GM18502 (cell line): ENCODE data around the gene MAN1A2.
"Not testable (repeated sequence)": the region's sequence is repeated elsewhere in the genome, so short reads cannot be mapped to it uniquely, and the experiment has no call there.

Experiments
- ATAC-seq: cut with Tn5 transposase; IDR thresholded peaks from one replicate; pipeline ENCODE4 v1.9.1; 2021; ENCODE audit warnings: mild to moderate bottlenecking; ENCODE audit not compliant: unreplicated experiment, poor library complexity

MAN1A2 gene

DNA sequence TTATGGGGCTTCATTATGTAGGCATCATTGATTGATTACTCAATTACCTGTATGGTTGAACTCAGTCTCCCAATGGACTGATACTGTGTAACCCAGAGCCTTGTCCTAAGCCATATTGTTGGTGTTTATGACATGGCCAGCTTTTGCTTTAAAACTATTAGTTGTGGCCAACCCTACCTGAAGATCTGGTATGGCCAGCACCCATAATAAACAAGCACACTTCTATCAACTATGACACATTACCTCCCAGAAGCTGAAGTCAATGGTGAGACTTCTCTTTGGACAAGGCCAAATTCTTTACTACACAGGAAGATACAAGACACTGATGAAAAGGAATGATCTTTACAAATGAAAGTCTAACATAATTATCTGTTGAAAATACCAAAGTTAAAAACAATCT, 28.8 kb downstream of the MAN1A2 start:
- no peak for ATAC-seq

DNA sequence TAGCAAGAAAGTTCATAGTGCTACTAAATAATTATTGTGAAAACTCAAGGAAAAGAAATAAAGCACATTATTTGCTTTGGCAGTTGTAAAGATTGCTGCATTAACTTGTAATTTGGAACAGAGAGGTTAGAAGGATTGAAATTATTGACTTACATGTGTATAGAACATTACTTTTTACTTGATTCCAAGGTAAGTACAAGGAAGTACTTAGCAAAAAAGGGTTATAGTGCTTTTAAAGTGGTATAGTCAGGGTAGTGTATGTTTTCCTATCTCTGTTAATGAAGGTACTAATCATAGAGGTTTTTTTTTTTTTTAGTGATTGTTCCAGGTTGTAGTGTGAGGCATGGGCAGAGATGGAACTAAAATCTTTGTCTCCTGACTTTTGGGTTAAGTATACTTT, 29.4 kb downstream of the MAN1A2 start:
- ATAC-seq = no peak

DNA sequence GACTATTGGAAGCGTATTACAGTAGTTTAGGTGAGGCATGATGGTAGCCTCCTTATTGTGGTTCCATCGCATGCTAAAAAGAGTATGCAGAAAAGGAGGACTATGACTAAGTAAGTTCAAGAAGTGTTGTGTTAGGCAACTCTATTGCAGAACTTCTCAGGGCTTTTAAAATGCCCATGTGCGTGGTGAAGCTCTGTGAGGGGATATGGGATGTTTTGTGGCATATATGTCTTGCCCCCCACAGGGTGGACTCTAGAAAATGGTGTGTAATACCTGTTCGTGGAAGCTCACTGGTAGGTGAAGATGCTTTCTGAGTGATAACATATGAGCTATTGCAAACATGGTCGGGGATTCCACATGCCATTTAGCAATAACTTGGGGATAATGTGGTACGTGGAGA, 31.7 kb downstream of the MAN1A2 start:
- no peak for ATAC-seq

DNA sequence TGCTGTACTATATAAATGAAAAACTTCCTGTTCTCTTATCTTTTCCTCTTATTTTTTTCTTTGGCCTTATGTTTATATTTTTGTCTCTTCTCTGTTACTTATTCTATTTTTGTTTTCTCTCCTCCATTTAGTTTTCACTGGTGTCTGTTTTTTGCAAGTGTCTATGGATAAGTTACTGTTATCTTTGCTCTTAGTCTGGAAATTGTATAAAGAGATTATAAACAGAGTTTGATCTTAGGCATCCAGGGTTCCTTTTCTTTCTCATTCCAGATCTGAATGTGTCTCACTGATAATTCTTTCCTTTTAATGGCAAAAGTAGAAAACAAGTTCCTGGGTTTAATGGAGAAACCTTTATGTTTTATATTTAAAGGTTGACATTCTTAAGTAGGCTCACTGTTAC, 34.5 kb downstream of the MAN1A2 start:
- no peak for ATAC-seq

DNA sequence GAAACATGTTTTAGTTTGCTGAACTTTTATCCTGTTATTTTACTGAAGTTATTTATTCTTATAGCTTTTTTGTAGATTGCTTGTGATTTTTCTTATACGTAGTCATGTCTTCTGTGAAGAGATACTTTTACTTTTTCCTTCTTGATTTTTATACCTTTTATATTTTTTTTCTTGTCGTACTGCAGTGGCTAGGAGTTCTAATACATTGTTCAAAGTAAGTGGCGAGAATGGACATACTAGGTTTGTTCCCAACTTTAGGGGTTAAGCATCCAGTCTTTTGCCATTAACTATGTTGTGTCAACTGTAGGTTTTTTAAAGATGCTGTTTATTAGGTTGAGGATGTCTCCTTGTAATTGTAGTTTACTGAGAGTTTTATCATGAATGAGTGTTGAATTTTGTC, 36.3 kb downstream of the MAN1A2 start:
- ATAC-seq = no peak

DNA sequence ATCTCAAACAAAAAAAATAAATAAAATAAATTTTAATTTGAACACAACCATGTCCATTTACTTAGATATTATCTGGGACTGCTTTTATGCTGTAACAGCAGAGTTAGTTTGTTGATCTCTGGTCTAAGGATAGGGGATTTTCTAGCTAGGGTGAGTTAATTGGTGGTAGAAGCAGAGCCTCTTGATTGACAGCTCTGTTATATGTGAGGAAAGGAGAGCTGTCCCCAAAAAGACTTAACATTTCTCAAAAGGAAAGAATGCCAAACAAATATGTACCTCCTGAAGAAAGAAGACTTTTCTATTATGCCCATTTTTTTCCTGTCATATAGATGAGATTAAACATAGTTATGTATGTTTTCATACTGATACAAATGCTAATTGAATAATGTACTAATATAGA, 37.8 kb downstream of the MAN1A2 start:
- no peak for ATAC-seq

DNA sequence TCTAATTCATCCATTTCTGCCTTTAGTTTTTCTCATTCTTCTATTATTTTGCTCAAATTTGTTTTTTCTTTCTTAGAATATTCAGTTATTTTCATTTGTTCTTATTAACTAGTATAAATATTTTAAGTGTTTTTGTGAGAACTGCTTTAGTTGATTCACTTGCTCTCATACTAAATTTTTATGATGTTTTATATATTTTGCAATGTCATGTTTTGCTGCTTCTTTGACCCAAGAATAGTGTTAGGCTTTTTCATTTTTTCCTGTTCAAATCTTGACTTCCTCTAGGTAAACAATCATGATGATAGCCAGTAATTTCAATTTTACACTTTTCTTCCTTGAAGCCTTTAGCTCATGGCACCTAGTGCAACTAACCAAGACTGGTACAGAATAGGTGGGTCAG, 45.2 kb downstream of the MAN1A2 start:
- ATAC-seq = no peak

DNA sequence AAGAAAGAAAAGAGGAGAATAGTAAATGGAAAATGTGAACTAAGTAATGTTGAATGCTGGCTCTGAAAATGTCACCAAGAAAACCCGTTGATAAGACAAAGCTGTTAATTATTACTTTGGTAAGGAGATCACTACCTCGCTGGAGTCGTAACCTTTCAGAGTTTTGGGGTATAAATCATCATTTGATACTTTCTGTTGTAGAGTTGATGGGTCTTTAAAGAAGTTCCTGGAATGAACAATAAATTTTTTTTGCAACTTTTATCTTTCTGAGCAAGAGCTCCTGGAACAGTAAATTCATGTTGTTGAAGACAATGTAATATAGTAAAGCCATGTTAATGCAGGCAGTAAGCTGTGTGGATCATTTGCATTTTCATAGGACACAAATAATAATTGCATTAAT, 46.2 kb downstream of the MAN1A2 start:
- ATAC-seq = no peak

DNA sequence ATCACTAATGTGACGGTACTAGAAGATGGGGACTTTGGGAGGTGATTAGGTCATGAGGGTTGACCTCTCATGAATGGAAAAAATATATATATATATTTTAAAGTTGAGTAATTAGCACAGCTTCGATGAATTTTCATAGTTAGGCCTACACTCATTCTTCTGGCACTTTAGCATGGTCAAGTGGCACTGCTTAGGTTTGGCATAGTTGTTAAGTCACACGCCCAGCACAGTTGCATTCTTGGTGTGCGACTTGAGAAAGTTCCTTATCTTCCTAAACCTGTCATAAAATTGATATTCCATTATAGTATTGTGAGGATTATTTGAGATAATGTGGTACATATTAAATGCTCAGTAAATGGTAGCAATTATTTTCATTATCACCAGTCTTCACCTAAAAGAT, 47.7 kb downstream of the MAN1A2 start:
- ATAC-seq = no peak

DNA sequence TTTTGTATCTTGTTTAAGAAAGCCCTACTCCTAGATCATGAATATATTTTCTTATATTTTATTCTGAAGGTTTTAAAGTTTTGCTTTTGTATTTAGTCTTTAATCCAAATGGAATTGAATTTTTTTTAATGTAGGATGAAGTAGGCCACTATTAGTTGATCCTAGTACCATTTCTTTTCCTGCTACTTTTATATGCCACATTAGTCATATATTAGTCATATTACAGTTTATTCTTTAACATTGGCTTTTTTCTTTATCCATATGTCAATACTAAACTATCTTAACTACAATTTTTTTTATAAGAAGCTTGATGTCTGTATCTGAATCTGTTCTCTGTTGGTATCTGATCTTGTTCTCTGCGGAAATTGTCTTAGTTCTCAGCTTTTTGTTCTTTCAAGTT, 48.8 kb downstream of the MAN1A2 start:
- no peak for ATAC-seq

DNA sequence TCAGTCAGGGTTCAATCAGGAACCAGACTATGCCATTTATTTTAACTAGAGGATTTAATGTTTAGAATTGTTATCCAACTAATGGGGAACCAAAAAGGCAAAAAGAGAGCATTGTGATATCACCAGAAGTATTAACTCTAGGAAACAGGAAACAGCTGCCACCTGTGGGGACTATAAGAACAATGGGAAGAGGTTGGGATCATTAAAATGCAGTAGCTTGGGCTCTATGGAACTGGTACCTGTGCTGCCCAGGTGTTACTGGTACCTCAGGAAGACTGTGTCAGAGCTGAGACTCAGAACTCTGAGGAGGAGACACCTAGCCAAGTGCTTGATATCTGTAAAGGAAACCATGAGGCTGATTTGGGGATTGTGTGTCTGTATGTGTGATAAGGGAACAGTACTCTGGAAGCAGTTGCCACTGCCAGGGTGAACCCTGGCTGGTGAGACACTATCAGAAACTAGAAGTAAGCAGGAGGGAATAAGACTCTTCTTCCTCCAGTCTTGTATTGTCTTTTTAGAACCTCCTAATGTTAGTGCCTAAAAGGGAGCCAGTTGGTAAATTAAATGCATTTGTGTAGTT, 49.4 kb downstream of the MAN1A2 start:
- ATAC-seq = no peak

DNA sequence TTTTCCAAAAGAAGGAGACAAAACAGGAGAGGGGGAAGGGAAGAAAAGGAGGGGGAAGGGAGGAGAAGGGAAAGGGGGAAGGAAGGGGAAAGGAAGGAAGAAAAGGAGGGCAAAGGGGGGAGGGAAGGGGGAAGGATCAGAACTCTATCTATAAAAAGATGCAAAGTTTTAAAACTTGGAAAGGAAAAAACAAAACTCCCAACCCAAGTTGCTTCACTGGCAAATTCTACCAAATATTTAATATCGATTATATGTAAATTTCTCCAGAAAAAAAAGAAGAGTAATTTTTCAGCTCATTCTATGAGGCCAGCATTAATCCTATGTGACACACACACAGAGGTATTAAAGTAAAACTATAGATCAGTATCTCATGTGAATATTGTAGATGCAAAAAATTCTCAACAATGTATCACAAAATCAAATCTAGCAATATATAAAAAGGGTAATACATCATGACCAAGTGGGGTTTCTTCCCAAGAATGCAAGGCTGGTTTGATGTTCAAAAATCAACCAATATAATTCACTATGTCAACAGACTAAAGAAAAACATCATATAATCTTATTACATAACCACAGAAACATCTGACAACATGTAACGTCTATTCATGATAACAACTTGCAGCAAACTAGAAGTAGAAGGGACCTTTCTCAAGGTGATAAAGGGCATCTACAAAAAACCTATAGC, 57.9 kb downstream of the MAN1A2 start:
- ATAC-seq = no peak

DNA sequence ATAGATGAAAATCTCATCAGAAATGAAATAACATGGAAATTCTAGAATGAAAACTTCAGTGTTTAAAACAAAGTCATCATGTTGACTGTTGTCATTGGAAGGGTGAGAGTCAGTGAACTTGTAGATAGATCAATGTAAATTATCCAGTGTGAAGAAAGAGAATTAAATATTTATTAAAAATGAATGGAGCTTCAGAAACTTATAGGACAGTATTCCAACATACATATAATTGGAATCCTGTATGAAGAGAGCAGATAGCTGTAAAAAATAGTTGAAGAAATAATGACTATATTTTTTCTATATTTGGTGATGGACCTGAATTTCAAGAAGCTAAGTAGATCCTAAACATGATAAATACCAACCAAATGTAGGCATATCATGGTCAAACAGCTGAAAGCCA, 60.0 kb downstream of the MAN1A2 start:
- ATAC-seq = no peak

DNA sequence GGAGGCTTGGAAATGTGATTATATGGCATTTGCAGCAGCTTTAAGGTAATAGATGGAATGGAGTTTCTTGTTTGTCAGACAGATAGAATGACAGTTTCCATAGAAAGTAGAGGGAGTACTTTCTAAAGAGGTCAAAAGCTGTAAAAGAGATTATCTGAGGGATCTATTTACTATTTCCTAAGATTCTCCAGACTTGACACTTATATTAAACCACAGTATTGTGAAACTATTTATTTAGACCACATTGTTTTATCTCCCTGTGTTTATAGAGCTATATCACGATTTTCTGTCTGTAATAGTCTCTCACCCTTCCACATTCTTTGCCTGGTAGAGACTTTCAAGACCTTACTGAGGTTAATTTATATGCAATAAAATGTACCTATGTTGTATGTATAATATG, 66.7 kb downstream of the MAN1A2 start:
- ATAC-seq = no peak

DNA sequence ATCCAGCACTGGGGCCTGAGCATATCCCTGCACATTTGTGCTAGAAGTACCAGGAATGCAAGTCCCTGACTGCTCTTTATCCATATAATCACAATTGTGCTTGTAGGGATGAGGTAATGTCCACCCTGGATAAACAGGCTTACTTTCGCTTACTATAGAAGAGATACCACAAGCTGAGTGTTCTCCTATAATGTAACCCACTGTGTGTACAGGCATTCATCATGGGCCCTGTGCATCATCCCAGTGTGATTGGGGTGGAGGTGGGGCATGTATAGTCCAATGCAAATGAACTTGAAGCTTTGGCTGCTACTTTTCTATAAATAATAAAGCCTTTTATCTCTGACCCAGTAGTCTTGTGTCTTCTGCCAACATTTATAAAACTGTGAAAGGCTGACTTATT, 69.3 kb downstream of the MAN1A2 start:
- no peak for ATAC-seq

DNA sequence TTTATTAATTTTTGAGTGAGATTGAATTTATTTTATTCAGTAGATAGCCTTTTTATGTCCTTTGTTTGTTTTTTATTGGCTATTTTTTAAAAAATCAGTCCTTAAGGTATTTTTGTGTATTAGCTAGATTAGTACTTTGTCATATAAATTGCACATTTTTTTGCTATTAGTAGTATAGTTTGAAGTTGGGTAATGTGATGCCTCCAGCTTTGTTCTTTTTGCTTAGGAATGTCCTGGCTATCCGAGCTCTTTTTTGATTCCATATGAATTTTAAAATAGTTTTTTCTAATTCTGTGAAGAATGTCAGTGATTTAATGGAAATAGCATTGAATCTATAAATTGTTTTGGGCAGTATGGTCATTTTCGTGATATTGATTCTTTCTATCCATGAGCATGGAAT, 80.4 kb downstream of the MAN1A2 start:
- no peak for ATAC-seq

DNA sequence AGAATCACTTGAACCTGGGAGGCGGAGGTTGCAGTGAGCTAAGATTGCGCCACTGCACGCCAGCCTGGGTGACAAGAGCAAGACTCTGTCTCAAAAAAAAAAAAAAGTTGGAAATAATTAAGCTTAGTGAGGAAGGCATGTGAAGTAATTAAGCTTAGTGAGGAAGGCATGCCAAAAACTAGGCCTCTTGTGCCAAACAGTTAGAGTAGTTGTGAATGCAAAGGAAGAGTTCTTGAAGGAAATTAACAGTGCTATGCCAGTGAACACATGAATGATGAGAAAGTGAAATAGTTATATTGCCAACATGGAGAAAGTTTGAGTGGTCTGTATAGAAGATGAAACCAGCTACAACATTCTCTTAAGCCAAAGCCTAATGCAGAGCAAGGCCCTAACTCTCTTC, 85.0 kb downstream of the MAN1A2 start:
- no peak for ATAC-seq

DNA sequence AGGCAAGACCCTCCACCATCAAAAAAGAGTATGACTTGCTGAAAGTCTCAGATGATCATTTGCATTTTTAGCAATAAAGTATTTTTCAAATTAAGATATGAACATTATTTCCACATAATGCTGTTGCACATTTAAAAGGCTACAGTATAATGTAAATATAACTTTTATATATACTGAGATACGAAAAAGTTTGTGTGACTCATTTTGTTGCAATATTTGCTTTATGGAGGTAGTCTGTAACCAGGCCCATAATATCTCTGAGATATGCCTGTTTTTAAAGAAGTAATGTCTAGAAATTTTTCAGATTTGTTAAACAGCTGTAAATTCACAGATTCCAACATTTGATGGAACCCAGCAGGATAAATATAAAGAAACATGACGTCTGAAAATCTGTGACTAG, 86.7 kb downstream of the MAN1A2 start:
- no peak for ATAC-seq

DNA sequence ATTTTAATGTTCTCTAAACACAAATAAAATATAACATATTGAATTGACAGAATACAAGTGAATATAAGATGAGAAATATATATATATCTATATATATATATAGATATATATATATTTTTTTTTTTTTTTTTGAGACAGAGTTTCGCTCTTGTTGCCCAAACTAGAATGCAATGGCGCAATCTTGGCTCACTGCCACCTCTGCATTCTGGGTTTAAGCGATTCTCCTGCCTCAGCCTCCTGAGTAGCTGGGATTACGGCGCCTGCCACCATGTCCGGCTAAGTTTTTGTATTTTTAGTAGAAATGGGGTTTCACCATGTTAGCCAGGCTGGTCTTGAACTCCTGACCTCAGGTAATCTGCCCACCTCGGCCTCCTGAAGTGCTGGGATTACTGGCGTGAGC, 91.2 kb downstream of the MAN1A2 start:
- ATAC-seq = not testable (repeated sequence)

DNA sequence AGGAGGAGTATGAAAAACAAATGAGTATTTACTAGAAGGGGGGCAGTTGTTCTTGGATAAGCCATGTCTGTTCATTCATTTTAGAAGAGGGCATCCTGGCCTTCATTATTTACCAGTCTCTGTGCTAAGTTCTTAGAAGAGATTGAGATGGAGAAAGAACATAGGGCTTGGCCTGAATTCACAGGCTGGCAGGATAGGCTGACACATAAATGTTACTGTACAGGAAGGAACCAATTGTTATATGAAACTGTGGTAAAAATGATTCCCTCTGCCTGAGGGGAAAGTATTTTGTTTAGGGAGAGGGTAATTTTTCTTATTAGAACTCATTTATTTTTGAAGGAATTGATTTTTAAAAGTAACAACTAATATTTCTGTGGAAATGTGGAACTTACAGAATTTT, 99.5 kb downstream of the MAN1A2 start:
- no peak for ATAC-seq

DNA sequence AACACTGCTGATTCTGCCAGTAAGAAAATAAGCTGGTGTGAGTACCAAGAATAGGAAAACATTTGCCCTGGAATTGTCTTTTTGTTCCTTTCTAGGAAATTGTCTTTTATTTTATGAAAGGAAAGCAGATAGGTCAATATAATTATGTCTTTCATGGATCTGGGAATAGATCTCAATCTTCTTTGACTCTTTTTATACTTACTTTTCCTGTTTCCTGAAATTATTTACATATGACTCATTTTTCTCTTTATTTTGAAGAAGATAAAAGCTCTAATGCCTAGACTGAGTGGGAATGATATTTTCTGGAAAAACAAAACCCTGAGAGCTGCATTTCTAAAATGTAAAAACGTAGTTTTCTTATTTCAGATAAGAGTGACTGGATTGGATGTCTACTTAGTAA, 100.1 kb downstream of the MAN1A2 start:
- ATAC-seq = no peak

DNA sequence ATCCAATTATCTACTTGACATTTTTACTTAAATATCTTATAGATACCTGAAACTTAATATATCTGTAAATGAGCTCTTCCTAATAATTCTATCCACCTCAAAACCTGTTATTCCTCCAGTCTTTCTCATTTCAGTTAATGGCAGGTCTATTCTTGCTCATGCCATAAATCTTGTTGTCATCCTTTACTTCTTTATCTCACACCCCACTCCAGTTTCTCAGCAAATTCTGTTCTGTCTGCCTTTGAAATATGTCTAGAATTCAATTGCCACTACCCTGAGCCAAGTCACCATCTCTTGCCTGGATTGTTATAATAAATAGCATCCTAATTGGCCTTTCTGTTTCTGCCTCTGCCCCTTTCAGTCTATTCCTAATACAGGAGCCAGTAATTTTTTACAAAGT, 105.8 kb downstream of the MAN1A2 start:
- no peak for ATAC-seq

DNA sequence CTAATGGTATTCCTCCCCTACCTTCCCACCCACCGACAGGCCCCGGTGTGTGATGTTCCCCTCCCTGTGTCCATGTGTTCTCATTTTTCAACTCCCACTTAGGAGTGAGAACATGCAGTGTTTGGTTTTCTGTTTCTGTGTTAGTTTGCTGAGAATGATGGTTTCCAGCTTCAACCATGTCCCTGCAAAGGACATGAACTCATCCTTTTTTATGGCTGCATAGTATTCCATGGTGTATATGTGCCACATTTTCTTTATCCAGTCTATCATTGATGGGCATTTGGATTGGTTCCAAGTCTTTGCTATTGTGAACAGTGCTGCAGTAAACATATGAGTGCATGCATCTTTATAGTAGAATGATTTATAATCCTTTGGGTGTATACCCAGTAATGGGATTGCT, 108.2 kb downstream of the MAN1A2 start:
- not testable (repeated sequence) for ATAC-seq
